NCI-H1092 treated with DMSO at 0.1 percent for 48 hours (cell line): ENCODE results near the gene RASSF1.
A peak's percentile ranks its signal among the peaks of the same experiment; 100 is the strongest.

Source experiments
- DNase-seq: peaks from one replicate; lab custom pipeline; 2025; lab: John Stamatoyannopoulos, UW

RASSF1 gene

GRCh38 chr3:50340448-50341329 lies at the start of gene RASSF1:
RASSF1 (minus strand) TSS chr3:50340836; CDS start chr3:50340805, 31 bp downstream.
- DNase-seq = no peak

GRCh38 chr3:50389414-50389767 lies 48.8 kb upstream of the RASSF1 start:
- no peak for DNase-seq

- DNase-seq = no peak
Measured at GRCh38 chr3:50388720-50389413, 48.2 kb upstream of the RASSF1 start.

- peak; percentile 23 for DNase-seq
Measured at GRCh38 chr3:50388016-50388719, 47.5 kb upstream of the RASSF1 start.

- no peak for DNase-seq
Measured at GRCh38 chr3:50385754-50386153, 45.1 kb upstream of the RASSF1 start.

- no peak for DNase-seq
Measured at GRCh38 chr3:50383750-50384149, 43.1 kb upstream of the RASSF1 start.

GRCh38 chr3:50382722-50383121 lies 42.1 kb upstream of the RASSF1 start:
- no peak for DNase-seq

- DNase-seq = peak; percentile 39
Measured at GRCh38 chr3:50381383-50381782, 40.7 kb upstream of the RASSF1 start.

- no peak for DNase-seq
Measured at GRCh38 chr3:50380405-50381085, 39.9 kb upstream of the RASSF1 start.

- DNase-seq = no peak
Measured at GRCh38 chr3:50378757-50379156, 38.1 kb upstream of the RASSF1 start.

GRCh38 chr3:50378024-50378423 lies 37.4 kb upstream of the RASSF1 start:
- no peak for DNase-seq

GRCh38 chr3:50375258-50375931 lies 34.8 kb upstream of the RASSF1 start:
- no peak for DNase-seq

GRCh38 chr3:50374363-50375257 lies 34.0 kb upstream of the RASSF1 start:
- DNase-seq = no peak

GRCh38 chr3:50373146-50374051 lies 32.8 kb upstream of the RASSF1 start:
- no peak for DNase-seq

GRCh38 chr3:50372349-50372748 lies 31.7 kb upstream of the RASSF1 start:
- peak; percentile 18 for DNase-seq

- no peak for DNase-seq
Measured at GRCh38 chr3:50371133-50371685, 30.6 kb upstream of the RASSF1 start.

- DNase-seq = peak; percentile 26
Measured at GRCh38 chr3:50370594-50370993, 30.0 kb upstream of the RASSF1 start.

GRCh38 chr3:50369012-50369670 lies 28.5 kb upstream of the RASSF1 start:
- no peak for DNase-seq

GRCh38 chr3:50365842-50366220 lies 25.2 kb upstream of the RASSF1 start:
- no peak for DNase-seq
